Measurements from ENCODE around the gene PTGDR.
A peak's percentile ranks its signal among the peaks of the same experiment; 100 is the strongest.

PTGDR gene

GRCh38 chr14:52267501-52268278 lies at the start of gene PTGDR:
PTGDR (plus strand) TSS chr14:52267698; CDS start chr14:52267815, 117 bp downstream.
- Histone ChIP-seq H3K27ac (ENCODE audit: low read depth, low read length) (no peak within 1 kb of the TSS), H3K9ac (ENCODE audit: low read depth, low read length) (no peak within 1 kb of the TSS), H3K9me3 (ENCODE audit: control insufficient read depth, insufficient read depth, low read length) (no peaks in the 10 kb centered on the region), H3K4me3 (ENCODE audit: low read depth, low read length) (peak within 1 kb of the TSS; percentile 61), H3K27me3 (ENCODE audit: control insufficient read depth, insufficient read depth, low read length) (peaks cover 67% of the 10 kb centered on the region), H3K36me3 (ENCODE audit: control insufficient read depth, insufficient read depth, low read length) (no peaks in the 10 kb centered on the region), H3K4me1 (ENCODE audit: control insufficient read depth, insufficient read depth, low read length) (no peaks in the 10 kb centered on the region; the same call in 1 of the 2 replicates)

- H3K27me3 ChIP-seq (ENCODE audit: control insufficient read depth, insufficient read depth, low read length) = no peaks in the 10 kb centered on the region
- no peak overlapping the region for H3K27ac ChIP-seq (ENCODE audit: low read depth, low read length)
Measured at GRCh38 chr14:52219488-52220084, 47.9 kb upstream of the PTGDR start.

GRCh38 chr14:52220924-52221811 lies 46.3 kb upstream of the PTGDR start:
- H3K27me3 ChIP-seq (ENCODE audit: control insufficient read depth, insufficient read depth, low read length) = no peaks in the 10 kb centered on the region
- no peak overlapping the region for H3K27ac ChIP-seq (ENCODE audit: low read depth, low read length)
- H3K4me3 ChIP-seq (ENCODE audit: low read depth, low read length) = no peak overlapping the region
- no peaks in the 10 kb centered on the region for H3K36me3 ChIP-seq (ENCODE audit: control insufficient read depth, insufficient read depth, low read length)
- no peaks in the 10 kb centered on the region; the same call in 1 of the 2 replicates for H3K4me1 ChIP-seq (ENCODE audit: control insufficient read depth, insufficient read depth, low read length)
- no peaks in the 10 kb centered on the region for H3K9me3 ChIP-seq (ENCODE audit: control insufficient read depth, insufficient read depth, low read length)
- H3K9ac ChIP-seq (ENCODE audit: low read depth, low read length) = no peak overlapping the region

More at GRCh38 chr14:52219488-52220084, 47.9 kb upstream of the PTGDR start:
- H3K4me1 ChIP-seq (ENCODE audit: control insufficient read depth, insufficient read depth, low read length) = no peaks in the 10 kb centered on the region; the same call in 1 of the 2 replicates
- no peaks in the 10 kb centered on the region for H3K36me3 ChIP-seq (ENCODE audit: control insufficient read depth, insufficient read depth, low read length)
- no peaks in the 10 kb centered on the region for H3K9me3 ChIP-seq (ENCODE audit: control insufficient read depth, insufficient read depth, low read length)
- H3K4me3 ChIP-seq (ENCODE audit: low read depth, low read length) = no peak overlapping the region
- H3K9ac ChIP-seq (ENCODE audit: low read depth, low read length) = no peak overlapping the region

GRCh38 chr14:52222901-52223300 lies 44.6 kb upstream of the PTGDR start:
- no peaks in the 10 kb centered on the region for H3K9me3 ChIP-seq (ENCODE audit: control insufficient read depth, insufficient read depth, low read length)
- no peaks in the 10 kb centered on the region for H3K36me3 ChIP-seq (ENCODE audit: control insufficient read depth, insufficient read depth, low read length)
- H3K9ac ChIP-seq (ENCODE audit: low read depth, low read length) = 0 out of 2 replicates have a peak overlapping the region, but pooled peaks have one; percentile 9
- H3K4me3 ChIP-seq (ENCODE audit: low read depth, low read length) = no peak overlapping the region
- H3K27ac ChIP-seq (ENCODE audit: low read depth, low read length) = no peak overlapping the region
- no peaks in the 10 kb centered on the region; the same call in 1 of the 2 replicates for H3K4me1 ChIP-seq (ENCODE audit: control insufficient read depth, insufficient read depth, low read length)
- H3K27me3 ChIP-seq (ENCODE audit: control insufficient read depth, insufficient read depth, low read length) = no peaks in the 10 kb centered on the region

- no peaks in the 10 kb centered on the region for H3K9me3 ChIP-seq (ENCODE audit: control insufficient read depth, insufficient read depth, low read length)
- H3K9ac ChIP-seq (ENCODE audit: low read depth, low read length) = no peak overlapping the region
Measured at GRCh38 chr14:52227619-52228222, 39.8 kb upstream of the PTGDR start.

GRCh38 chr14:52233693-52234092 lies 33.8 kb upstream of the PTGDR start:
- H3K9ac ChIP-seq (ENCODE audit: low read depth, low read length) = no peak overlapping the region
- no peaks in the 10 kb centered on the region for H3K9me3 ChIP-seq (ENCODE audit: control insufficient read depth, insufficient read depth, low read length)
- H3K27ac ChIP-seq (ENCODE audit: low read depth, low read length) = no peak overlapping the region
- no peak overlapping the region for H3K4me3 ChIP-seq (ENCODE audit: low read depth, low read length)
- no peaks in the 10 kb centered on the region for H3K27me3 ChIP-seq (ENCODE audit: control insufficient read depth, insufficient read depth, low read length)
- no peaks in the 10 kb centered on the region; the same call in 1 of the 2 replicates for H3K4me1 ChIP-seq (ENCODE audit: control insufficient read depth, insufficient read depth, low read length)
- H3K36me3 ChIP-seq (ENCODE audit: control insufficient read depth, insufficient read depth, low read length) = no peaks in the 10 kb centered on the region

More at GRCh38 chr14:52227619-52228222, 39.8 kb upstream of the PTGDR start:
- Histone ChIP-seq H3K27me3 (ENCODE audit: control insufficient read depth, insufficient read depth, low read length) (no peaks in the 10 kb centered on the region), H3K4me1 (ENCODE audit: control insufficient read depth, insufficient read depth, low read length) (no peaks in the 10 kb centered on the region; the same call in 1 of the 2 replicates), H3K27ac (ENCODE audit: low read depth, low read length) (no peak overlapping the region), H3K36me3 (ENCODE audit: control insufficient read depth, insufficient read depth, low read length) (no peaks in the 10 kb centered on the region), H3K4me3 (ENCODE audit: low read depth, low read length) (no peak overlapping the region)

GRCh38 chr14:52235434-52235833 lies 32.1 kb upstream of the PTGDR start:
- H3K27me3 ChIP-seq (ENCODE audit: control insufficient read depth, insufficient read depth, low read length) = no peaks in the 10 kb centered on the region
- no peaks in the 10 kb centered on the region for H3K9me3 ChIP-seq (ENCODE audit: control insufficient read depth, insufficient read depth, low read length)
- H3K36me3 ChIP-seq (ENCODE audit: control insufficient read depth, insufficient read depth, low read length) = no peaks in the 10 kb centered on the region
- no peak overlapping the region for H3K27ac ChIP-seq (ENCODE audit: low read depth, low read length)
- H3K4me1 ChIP-seq (ENCODE audit: control insufficient read depth, insufficient read depth, low read length) = no peaks in the 10 kb centered on the region; the same call in 1 of the 2 replicates
- H3K4me3 ChIP-seq (ENCODE audit: low read depth, low read length) = no peak overlapping the region
- no peak overlapping the region for H3K9ac ChIP-seq (ENCODE audit: low read depth, low read length)

GRCh38 chr14:52235866-52236510 lies 31.5 kb upstream of the PTGDR start:
- Histone ChIP-seq H3K27me3 (ENCODE audit: control insufficient read depth, insufficient read depth, low read length) (no peaks in the 10 kb centered on the region), H3K9ac (ENCODE audit: low read depth, low read length) (no peak overlapping the region), H3K4me3 (ENCODE audit: low read depth, low read length) (no peak overlapping the region), H3K4me1 (ENCODE audit: control insufficient read depth, insufficient read depth, low read length) (no peaks in the 10 kb centered on the region; the same call in 1 of the 2 replicates), H3K27ac (ENCODE audit: low read depth, low read length) (no peak overlapping the region), H3K9me3 (ENCODE audit: control insufficient read depth, insufficient read depth, low read length) (no peaks in the 10 kb centered on the region), H3K36me3 (ENCODE audit: control insufficient read depth, insufficient read depth, low read length) (no peaks in the 10 kb centered on the region)

- no peaks in the 10 kb centered on the region for H3K27me3 ChIP-seq (ENCODE audit: control insufficient read depth, insufficient read depth, low read length)
- H3K9me3 ChIP-seq (ENCODE audit: control insufficient read depth, insufficient read depth, low read length) = no peaks in the 10 kb centered on the region
- no peaks in the 10 kb centered on the region; the same call in 1 of the 2 replicates for H3K4me1 ChIP-seq (ENCODE audit: control insufficient read depth, insufficient read depth, low read length)
- H3K9ac ChIP-seq (ENCODE audit: low read depth, low read length) = no peak overlapping the region
- no peak overlapping the region for H3K27ac ChIP-seq (ENCODE audit: low read depth, low read length)
- H3K4me3 ChIP-seq (ENCODE audit: low read depth, low read length) = no peak overlapping the region
- no peaks in the 10 kb centered on the region for H3K36me3 ChIP-seq (ENCODE audit: control insufficient read depth, insufficient read depth, low read length)
Measured at GRCh38 chr14:52238682-52239081, 28.8 kb upstream of the PTGDR start.

GRCh38 chr14:52240623-52241022 lies 26.9 kb upstream of the PTGDR start:
- Histone ChIP-seq H3K4me1 (ENCODE audit: control insufficient read depth, insufficient read depth, low read length) (no peaks in the 10 kb centered on the region; the same call in 1 of the 2 replicates), H3K27me3 (ENCODE audit: control insufficient read depth, insufficient read depth, low read length) (no peaks in the 10 kb centered on the region), H3K4me3 (ENCODE audit: low read depth, low read length) (no peak overlapping the region), H3K9ac (ENCODE audit: low read depth, low read length) (no peak overlapping the region), H3K36me3 (ENCODE audit: control insufficient read depth, insufficient read depth, low read length) (no peaks in the 10 kb centered on the region), H3K9me3 (ENCODE audit: control insufficient read depth, insufficient read depth, low read length) (no peaks in the 10 kb centered on the region), H3K27ac (ENCODE audit: low read depth, low read length) (no peak overlapping the region)
